Vagina (tissue), 2 donors: ENCODE data around the gene BCAS3.

ENCODE experiments used
- CTCF ChIP-seq, 3 experiments: fragments of 450-650 bp in 2 of 3; fragments of 200-600 bp in 1 of 3; sonication (generic) in 1 of 3; IDR thresholded peaks; one replicate each; pipeline ENCODE4 v1.5.1; 2017 to 2019; ENCODE audit warnings: antibody characterized with exemption in 3 of 3, mild to moderate bottlenecking in 2 of 3, moderate library complexity in 2 of 3
- POLR2A ChIP-seq, 2 donors: fragments of 450-650 bp; IDR thresholded peaks; one replicate each; pipeline ENCODE4 v1.6.1; 2017; ENCODE audit warnings: antibody characterized with exemption in 2 of 2, mild to moderate bottlenecking in 2 of 2, moderate library complexity in 2 of 2
- POLR2AphosphoS5 ChIP-seq, 2 donors: sonication (generic); formaldehyde crosslinking; IDR thresholded peaks; one replicate each; pipeline ENCODE4 v1.9.0; 2017; ENCODE audit warnings: antibody characterized with exemption in 2 of 2, mild to moderate bottlenecking in 2 of 2, low read depth in 1 of 2; ENCODE audit not compliant: insufficient read depth in 1 of 2

- no peak for TF ChIP-seq CTCF (IDR thresholded peaks at IDR 0.05)
- TF ChIP-seq POLR2AphosphoS5 (IDR thresholded peaks at IDR 0.05; ENCODE audit: insufficient read depth in 1 of 2, low read depth in 1 of 2), result no peak
- TF ChIP-seq POLR2A (IDR thresholded peaks at IDR 0.05), result no peak
These were observed 603.2 kb downstream of the BCAS3 start for GRCh38 chr17:61280851-61281250.
